ENCODE measurements around the gene NOL3. TPM values are rescaled to one million over a fixed set of nuclear protein-coding genes. Genes with fewer than 3 reads are reported as not detected.

The NOL3 gene
- total and polyA plus RNA-seq, 8 donors, result 11.9 to 36.7 (median 18.4) TPM

DNA sequence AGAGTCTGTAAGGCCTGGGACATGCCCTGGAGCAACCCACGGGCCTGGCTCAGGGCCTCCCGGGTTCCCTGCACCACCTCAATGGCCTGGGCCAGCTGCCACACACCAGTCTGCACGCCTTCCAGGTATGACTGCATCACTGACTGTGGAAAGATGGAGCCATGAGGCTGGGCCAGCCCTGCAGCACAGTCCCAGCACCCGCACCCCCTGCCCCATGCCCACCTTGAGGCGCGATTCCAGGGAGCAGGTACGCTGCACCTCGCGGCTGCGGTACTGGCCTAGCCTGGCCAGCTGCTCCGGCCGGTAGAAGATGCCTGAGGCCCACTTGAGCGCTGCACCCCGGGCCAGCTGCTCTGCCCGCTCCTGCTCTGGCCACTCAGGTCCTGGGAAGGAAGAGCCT lies 18.5 kb downstream of the NOL3 start:
- no peaks in the 10 kb centered on the region for H3K9me3 ChIP-seq
- DNase-seq (no peak), ATAC-seq (no peak)
- TF ChIP-seq, protein P1, sequence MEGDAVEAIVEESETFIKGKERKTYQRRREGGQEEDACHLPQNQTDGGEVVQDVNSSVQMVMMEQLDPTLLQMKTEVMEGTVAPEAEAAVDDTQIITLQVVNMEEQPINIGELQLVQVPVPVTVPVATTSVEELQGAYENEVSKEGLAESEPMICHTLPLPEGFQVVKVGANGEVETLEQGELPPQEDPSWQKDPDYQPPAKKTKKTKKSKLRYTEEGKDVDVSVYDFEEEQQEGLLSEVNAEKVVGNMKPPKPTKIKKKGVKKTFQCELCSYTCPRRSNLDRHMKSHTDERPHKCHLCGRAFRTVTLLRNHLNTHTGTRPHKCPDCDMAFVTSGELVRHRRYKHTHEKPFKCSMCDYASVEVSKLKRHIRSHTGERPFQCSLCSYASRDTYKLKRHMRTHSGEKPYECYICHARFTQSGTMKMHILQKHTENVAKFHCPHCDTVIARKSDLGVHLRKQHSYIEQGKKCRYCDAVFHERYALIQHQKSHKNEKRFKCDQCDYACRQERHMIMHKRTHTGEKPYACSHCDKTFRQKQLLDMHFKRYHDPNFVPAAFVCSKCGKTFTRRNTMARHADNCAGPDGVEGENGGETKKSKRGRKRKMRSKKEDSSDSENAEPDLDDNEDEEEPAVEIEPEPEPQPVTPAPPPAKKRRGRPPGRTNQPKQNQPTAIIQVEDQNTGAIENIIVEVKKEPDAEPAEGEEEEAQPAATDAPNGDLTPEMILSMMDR (IDR thresholded peaks at IDR 0.05), result no peak
- peaks cover 29 to 51% of the 10 kb centered on the region in 2 donors for H3K4me1 ChIP-seq
- H3K27me3 ChIP-seq, result peaks cover 0 to 11% of the 10 kb centered on the region in 2 donors
- intact Hi-C loops (cut with DNase I), result loop anchor here in 1 of 2 donors (10.0 kb wide), 1 partner anchor 214 kb away; no protein-coding TSS in a partner anchor
- H3K36me3 ChIP-seq, result peaks cover 0 to 4% of the 10 kb centered on the region in 2 donors
- peak overlapping the region in 1 of 2 donors; percentile 40 for H3K4me3 ChIP-seq
- peak overlapping the region in 1 of 2 donors; percentile 20 for H3K27ac ChIP-seq

DNA sequence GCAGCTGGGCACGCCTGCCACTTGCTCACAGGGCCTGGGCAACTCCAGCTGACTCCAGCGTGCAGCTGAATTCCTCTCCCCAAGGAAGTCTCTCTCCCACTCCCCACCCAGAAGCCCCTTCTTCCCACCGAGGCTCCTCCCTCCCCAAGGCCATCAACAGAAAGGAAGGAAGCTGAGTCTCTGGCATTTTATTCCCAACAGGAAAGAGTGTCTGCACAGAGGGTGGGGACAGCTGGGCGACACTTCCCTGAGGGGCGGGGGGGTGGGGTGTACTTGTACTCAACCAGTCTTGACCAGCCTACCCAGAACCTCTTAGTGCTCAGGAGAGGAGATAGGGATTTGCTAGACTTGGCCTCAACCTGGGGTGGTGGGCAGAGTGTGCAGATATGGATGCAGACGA lies 19.7 kb downstream of the NOL3 start, which contains the start of gene EXOC3L1:
TSS of gene EXOC3L1 (minus strand) at position 96 of the 400 bp plus-strand sequence. CDS start 460 bp downstream, outside the sequence.
- Histone ChIP-seq H3K9me3 (no peaks in the 10 kb centered on the region), H3K27me3 (peaks cover 0 to 3% of the 10 kb centered on the region in 2 donors), H3K4me3 (peak within 1 kb of the TSS in 1 of 2 donors; percentile 40), H3K27ac (peak within 1 kb of the TSS; percentile 19 to 35), H3K4me1 (peaks cover 21 to 47% of the 10 kb centered on the region in 2 donors), H3K36me3 (peaks cover 0 to 17% of the 10 kb centered on the region in 2 donors)
- ATAC-seq, result no peak
- intact Hi-C loops (cut with DNase I), result no loop called here
- no peak for DNase-seq
- TF ChIP-seq, protein P1 (IDR thresholded peaks at IDR 0.05), result no peak

DNA sequence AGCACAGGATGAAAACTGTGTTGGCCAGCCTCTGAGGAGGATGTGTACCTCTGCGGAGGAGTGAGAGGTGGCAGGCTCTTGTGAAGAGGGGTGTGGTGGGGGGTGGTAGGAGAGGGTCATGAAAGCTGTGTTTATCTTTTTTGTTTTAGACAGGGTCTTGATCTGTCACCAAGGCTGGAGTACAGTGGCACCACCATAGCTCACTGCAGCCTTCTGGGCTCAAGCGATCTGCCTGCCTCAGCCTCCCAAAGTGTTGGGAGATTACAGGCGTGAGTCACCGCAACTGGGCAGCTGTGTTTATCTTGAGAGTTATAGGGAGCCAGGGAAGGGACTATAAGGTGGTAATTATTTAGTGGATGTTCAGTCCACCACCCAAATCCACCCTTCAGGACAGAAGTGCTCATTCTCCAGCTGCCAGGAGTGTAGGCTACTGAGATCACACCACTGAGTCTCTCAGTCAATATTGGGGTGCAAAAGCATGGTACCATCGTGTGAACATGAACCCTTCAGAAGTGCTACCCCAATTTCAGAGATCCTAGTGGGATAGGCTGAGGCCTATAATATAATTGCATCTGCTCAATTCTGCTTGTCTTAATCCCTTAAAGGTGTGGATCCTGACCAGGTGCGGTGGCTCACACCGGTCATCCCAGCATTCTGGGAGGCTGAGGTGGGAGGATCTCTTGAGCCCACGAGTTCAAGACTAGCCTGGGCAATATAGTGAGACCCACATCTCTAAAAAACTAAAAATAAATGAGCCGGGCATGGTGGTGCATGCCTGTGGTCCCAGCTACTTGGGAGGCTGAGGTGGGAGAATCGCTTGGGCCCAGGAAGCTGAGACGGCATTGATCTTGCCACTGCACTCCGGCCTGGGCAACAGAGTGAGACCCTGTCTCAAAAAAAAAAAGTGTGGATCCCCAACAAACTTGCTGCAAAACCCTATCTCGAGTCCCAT lies 20.4 kb downstream of the NOL3 start:
- intact Hi-C loops (cut with DNase I), result no loop called here
- TF ChIP-seq, protein P1 (IDR thresholded peaks at IDR 0.05), result no peak
- H3K4me1 ChIP-seq, result peaks cover 15 to 46% of the 10 kb centered on the region in 2 donors
- ATAC-seq (no peak), DNase-seq (no peak)
- peaks cover 0 to 24% of the 10 kb centered on the region in 2 donors for H3K36me3 ChIP-seq
- no peaks in the 10 kb centered on the region for H3K9me3 ChIP-seq
- peak overlapping the region; percentile 19 to 35 for H3K27ac ChIP-seq
- H3K4me3 ChIP-seq, result peak overlapping the region in 1 of 2 donors; percentile 40
- H3K27me3 ChIP-seq, result no peaks in the 10 kb centered on the region

DNA sequence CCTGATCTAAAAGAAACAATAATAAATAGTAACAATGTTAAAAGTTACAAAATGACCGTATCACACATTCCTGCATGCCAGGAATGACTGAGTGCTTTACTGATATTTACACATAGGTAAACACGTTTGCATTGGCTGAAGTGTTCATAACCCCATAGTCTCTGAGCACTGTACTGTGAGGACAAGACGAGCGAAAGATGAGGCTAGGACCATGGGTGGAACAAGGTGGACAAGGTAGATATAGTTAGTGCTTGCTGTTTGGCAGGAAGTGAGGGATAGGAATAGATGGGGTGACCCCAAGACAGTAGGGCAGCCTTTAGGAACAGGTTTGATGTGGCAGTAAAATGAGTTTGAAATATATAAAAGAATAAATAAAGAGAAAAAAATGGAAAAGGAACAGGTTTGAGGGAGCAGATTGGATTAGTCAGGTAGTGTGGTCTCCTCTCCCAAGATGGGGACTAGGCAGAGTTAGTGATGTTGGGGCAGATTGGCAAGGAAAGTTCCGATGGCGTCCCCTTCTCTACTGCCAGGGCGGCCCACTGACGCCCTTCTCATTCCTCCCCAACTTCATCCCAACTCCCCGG lies 21.2 kb downstream of the NOL3 start:
- no peak for ATAC-seq
- H3K4me3 ChIP-seq, result peak overlapping the region; percentile 97 to 99
- intact Hi-C loops (cut with DNase I), result no loop called here
- no peak for DNase-seq
- no peaks in the 10 kb centered on the region for H3K9me3 ChIP-seq
- H3K27me3 ChIP-seq, result no peaks in the 10 kb centered on the region
- H3K4me1 ChIP-seq, result peaks cover 15 to 45% of the 10 kb centered on the region in 2 donors
- TF ChIP-seq, protein P1 (IDR thresholded peaks at IDR 0.05), result no peak
- peaks cover 0 to 31% of the 10 kb centered on the region in 2 donors for H3K36me3 ChIP-seq
- peak overlapping the region in 1 of 2 donors; percentile 82 for H3K27ac ChIP-seq
